ENCODE data around the gene CTDSPL2. TPM values are rescaled to one million over a fixed set of nuclear protein-coding genes. Genes with fewer than 3 reads are reported as not detected.

CTDSPL2 gene
- total and polyA plus RNA-seq, 2 donors (not counting 3 experiments of a cell fraction or from before 2014, with no cell fraction given): 12.2 to 55.1 TPM

DNA sequence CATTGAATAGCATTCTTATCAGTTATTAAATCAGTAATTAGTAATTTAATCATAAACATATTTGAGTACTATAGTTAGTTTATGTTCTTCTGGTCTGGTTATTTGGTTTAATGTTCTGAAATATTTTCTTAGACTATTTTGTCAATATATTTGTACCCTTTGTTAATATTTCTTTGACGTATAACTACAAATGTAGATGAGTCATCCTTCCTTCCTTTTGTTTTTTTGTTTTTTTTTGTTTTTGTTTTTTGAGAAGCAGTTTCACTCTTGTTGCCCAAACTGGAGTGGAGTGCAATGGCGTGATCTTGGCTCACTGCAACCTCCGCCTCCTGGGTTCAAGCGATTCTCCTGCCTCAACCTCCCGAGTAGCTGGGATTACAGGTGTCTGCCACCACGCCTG lies 92.1 kb downstream of the CTDSPL2 start:
- peaks cover 9% of the 10 kb centered on the region for H3K4me1 ChIP-seq (ENCODE audit: control insufficient read depth, extremely low read depth, insufficient read depth, low read length)
- ChIA-PET POLR2A (no interaction called here), CTCF (no interaction called here)
- TF ChIP-seq EZH2 (IDR thresholded peaks at IDR 0.05; ENCODE audit: borderline replicate concordance, low read depth, low read length, severe bottlenecking) (no peak), GATA2 (IDR thresholded peaks at IDR 0.05; ENCODE audit: insufficient read depth, insufficient read length, low read depth, low read length) (peak; percentile 25), JUN (IDR thresholded peaks at IDR 0.05; ENCODE audit: borderline replicate concordance, insufficient read depth, insufficient read length, low read depth) (peak; percentile 67)
- no peaks in the 10 kb centered on the region for H3K36me3 ChIP-seq (ENCODE audit: control insufficient read depth in 2 of 2, extremely low read depth in 1 of 2, insufficient read depth in 2 of 2, low read length in 2 of 2)
- H3K9ac ChIP-seq (replicated peaks; ENCODE audit: extremely low read depth, insufficient read depth, low read length): no peak overlapping the region
- H3K9me3 ChIP-seq (replicated peaks; ENCODE audit: control insufficient read depth, insufficient read depth, low read length): no peaks in the 10 kb centered on the region
- H3K27ac ChIP-seq (ENCODE audit: insufficient read depth, low read depth, low read length): peak overlapping the region; percentile 70
- peak; percentile 46 for DNase-seq (ENCODE audit: low read depth, low spot score)
- H3K4me2 ChIP-seq (ENCODE audit: insufficient read depth, low read length): peak overlapping the region; percentile 66
- no TSS peak for BruUV-seq (replicated peaks)
- no peak overlapping the region for H2AFZ ChIP-seq (ENCODE audit: low read depth, low read length)
- H3K27me3 ChIP-seq (ENCODE audit: control insufficient read depth in 2 of 2, insufficient read depth in 2 of 2, low read length in 2 of 2): no peaks in the 10 kb centered on the region
- no peaks in the 10 kb centered on the region for H3K9me1 ChIP-seq (replicated peaks; ENCODE audit: control insufficient read depth, extremely low read depth, insufficient read depth, low read length)
- no peak for FAIRE-seq
- intact Hi-C loops (cut with micrococcal nuclease) (no loop called here), dilution Hi-C loops (cut with MboI; ENCODE audit: extremely low pct_ligation_motif_present, low sequenced_read_pairs) (no loop called here)
- no peak overlapping the region for H3K4me3 ChIP-seq (replicated peaks in 1 of 3; ENCODE audit: insufficient read depth in 1 of 3, low read depth in 1 of 3, low read length in 3 of 3)
- H3K79me2 ChIP-seq (ENCODE audit: control insufficient read depth, insufficient read depth, low read length): peaks cover 2% of the 10 kb centered on the region
- H4K20me1 ChIP-seq (replicated peaks; ENCODE audit: control insufficient read depth, extremely low read depth, insufficient read depth, low read length): no peaks in the 10 kb centered on the region

GRCh38 chr15:44525018-44525417 lies 97.6 kb downstream of the CTDSPL2 start:
- ChIA-PET POLR2A (no interaction called here), CTCF (no interaction called here)
- BruUV-seq (replicated peaks): TSS peak; percentile 13
- DNase-seq (ENCODE audit: low read depth, low spot score) (no peak), FAIRE-seq (no peak)
- Histone ChIP-seq H3K9me1 (replicated peaks; ENCODE audit: control insufficient read depth, extremely low read depth, insufficient read depth, low read length) (no peaks in the 10 kb centered on the region), H4K20me1 (replicated peaks; ENCODE audit: control insufficient read depth, extremely low read depth, insufficient read depth, low read length) (no peaks in the 10 kb centered on the region), H3K9me3 (replicated peaks; ENCODE audit: control insufficient read depth, insufficient read depth, low read length) (no peaks in the 10 kb centered on the region), H3K79me2 (ENCODE audit: control insufficient read depth, insufficient read depth, low read length) (no peaks in the 10 kb centered on the region), H3K27ac (ENCODE audit: insufficient read depth, low read depth, low read length) (no peak overlapping the region), H3K27me3 (ENCODE audit: control insufficient read depth in 2 of 2, insufficient read depth in 2 of 2, low read length in 2 of 2) (no peaks in the 10 kb centered on the region), H3K4me1 (ENCODE audit: control insufficient read depth, extremely low read depth, insufficient read depth, low read length) (no peaks in the 10 kb centered on the region), H3K4me3 (replicated peaks in 1 of 3; ENCODE audit: insufficient read depth in 1 of 3, low read depth in 1 of 3, low read length in 3 of 3) (no peak overlapping the region), H3K36me3 (ENCODE audit: control insufficient read depth in 2 of 2, extremely low read depth in 1 of 2, insufficient read depth in 2 of 2, low read length in 2 of 2) (no peaks in the 10 kb centered on the region), H2AFZ (ENCODE audit: low read depth, low read length) (no peak overlapping the region), H3K9ac (replicated peaks; ENCODE audit: extremely low read depth, insufficient read depth, low read length) (no peak overlapping the region), H3K4me2 (ENCODE audit: insufficient read depth, low read length) (no peak overlapping the region)
- intact Hi-C loops (cut with micrococcal nuclease) (no loop called here), dilution Hi-C loops (cut with MboI; ENCODE audit: extremely low pct_ligation_motif_present, low sequenced_read_pairs) (no loop called here)
- no peak for TF ChIP-seq MYC (IDR thresholded peaks at IDR 0.05; ENCODE audit: low read depth, low read length)
- no peak for TF ChIP-seq JUN (IDR thresholded peaks at IDR 0.05; ENCODE audit: borderline replicate concordance, insufficient read depth, insufficient read length, low read depth)
- TF ChIP-seq, protein P1, sequence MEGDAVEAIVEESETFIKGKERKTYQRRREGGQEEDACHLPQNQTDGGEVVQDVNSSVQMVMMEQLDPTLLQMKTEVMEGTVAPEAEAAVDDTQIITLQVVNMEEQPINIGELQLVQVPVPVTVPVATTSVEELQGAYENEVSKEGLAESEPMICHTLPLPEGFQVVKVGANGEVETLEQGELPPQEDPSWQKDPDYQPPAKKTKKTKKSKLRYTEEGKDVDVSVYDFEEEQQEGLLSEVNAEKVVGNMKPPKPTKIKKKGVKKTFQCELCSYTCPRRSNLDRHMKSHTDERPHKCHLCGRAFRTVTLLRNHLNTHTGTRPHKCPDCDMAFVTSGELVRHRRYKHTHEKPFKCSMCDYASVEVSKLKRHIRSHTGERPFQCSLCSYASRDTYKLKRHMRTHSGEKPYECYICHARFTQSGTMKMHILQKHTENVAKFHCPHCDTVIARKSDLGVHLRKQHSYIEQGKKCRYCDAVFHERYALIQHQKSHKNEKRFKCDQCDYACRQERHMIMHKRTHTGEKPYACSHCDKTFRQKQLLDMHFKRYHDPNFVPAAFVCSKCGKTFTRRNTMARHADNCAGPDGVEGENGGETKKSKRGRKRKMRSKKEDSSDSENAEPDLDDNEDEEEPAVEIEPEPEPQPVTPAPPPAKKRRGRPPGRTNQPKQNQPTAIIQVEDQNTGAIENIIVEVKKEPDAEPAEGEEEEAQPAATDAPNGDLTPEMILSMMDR (IDR thresholded peaks at IDR 0.05; ENCODE audit: extremely low read depth in 1 of 2, insufficient read depth in 1 of 2, low read depth in 1 of 2, low read length in 2 of 2): no peak
- TF ChIP-seq FOS (IDR thresholded peaks at IDR 0.05; ENCODE audit: borderline replicate concordance, insufficient read depth, low read length): no peak
- TF ChIP-seq, protein P2, sequence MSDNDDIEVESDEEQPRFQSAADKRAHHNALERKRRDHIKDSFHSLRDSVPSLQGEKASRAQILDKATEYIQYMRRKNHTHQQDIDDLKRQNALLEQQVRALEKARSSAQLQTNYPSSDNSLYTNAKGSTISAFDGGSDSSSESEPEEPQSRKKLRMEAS (IDR thresholded peaks at IDR 0.05; ENCODE audit: insufficient read depth, insufficient read length): no peak
- no peak for TF ChIP-seq EZH2 (IDR thresholded peaks at IDR 0.05; ENCODE audit: borderline replicate concordance, low read depth, low read length, severe bottlenecking)
- no peak for TF ChIP-seq GATA2 (IDR thresholded peaks at IDR 0.05; ENCODE audit: insufficient read depth, insufficient read length, low read depth, low read length)
